Stimulated activated CD4-positive, alpha-beta T cell treated with anti-CD3 and anti-CD28 coated beads, TNF-alpha, amount 100 ng/mL, for 48 hours (primary cell): Measurements from ENCODE around the gene IRF4.
"Not testable (repeated sequence)": the region's sequence is repeated elsewhere in the genome, so short reads cannot be mapped to it uniquely, and the experiment has no call there.

Experiments used
- DNase-seq, 3 donors: peaks; one replicate each; pipeline ENCODE4 v3.0.0-alpha.2; 2020; ENCODE audit warnings: low read depth in 3 of 3

The IRF4 gene

GRCh38 chr6:366389-367297 is 24.9 kb upstream of the IRF4 start:
- DNase-seq = no peak

- DNase-seq = no peak
Measured at GRCh38 chr6:367298-367794, 24.2 kb upstream of the IRF4 start.

DNA sequence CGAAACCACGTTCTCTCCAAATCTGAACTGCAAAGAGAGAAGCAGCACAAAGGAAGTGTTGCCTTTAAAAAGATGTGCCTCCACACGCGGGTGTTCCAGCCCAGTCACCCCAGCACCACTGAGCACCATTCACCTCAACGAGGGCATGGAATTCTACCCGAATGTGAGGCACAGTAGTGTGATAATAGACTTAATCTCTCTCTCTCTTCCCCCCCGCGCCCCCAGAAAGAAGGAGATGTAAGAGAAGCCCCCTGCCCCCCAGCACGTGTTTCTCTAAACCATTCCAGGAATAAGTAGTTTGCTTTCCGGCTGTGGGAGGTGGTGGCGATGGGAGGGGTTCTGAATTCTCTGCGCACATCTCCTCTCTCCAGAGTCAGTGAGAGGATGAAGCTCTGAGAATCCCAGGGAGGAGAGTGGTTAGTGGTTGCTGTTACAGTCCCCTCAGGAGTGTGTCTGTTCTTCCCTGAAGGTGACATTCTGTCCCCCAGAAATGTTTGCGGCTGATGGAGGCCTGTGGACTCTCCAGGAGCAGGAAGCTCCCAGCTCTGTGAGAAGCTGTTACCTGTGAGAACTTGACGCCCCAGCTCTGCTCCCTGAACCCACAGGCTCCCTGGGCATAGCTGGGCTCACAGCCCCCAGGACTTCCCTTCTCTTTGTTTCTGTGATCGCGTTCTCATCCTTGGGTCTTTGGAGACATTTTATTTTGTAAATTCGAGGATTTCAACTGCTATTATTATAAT is 23.5 kb upstream of the IRF4 start:
- DNase-seq = no peak

DNA sequence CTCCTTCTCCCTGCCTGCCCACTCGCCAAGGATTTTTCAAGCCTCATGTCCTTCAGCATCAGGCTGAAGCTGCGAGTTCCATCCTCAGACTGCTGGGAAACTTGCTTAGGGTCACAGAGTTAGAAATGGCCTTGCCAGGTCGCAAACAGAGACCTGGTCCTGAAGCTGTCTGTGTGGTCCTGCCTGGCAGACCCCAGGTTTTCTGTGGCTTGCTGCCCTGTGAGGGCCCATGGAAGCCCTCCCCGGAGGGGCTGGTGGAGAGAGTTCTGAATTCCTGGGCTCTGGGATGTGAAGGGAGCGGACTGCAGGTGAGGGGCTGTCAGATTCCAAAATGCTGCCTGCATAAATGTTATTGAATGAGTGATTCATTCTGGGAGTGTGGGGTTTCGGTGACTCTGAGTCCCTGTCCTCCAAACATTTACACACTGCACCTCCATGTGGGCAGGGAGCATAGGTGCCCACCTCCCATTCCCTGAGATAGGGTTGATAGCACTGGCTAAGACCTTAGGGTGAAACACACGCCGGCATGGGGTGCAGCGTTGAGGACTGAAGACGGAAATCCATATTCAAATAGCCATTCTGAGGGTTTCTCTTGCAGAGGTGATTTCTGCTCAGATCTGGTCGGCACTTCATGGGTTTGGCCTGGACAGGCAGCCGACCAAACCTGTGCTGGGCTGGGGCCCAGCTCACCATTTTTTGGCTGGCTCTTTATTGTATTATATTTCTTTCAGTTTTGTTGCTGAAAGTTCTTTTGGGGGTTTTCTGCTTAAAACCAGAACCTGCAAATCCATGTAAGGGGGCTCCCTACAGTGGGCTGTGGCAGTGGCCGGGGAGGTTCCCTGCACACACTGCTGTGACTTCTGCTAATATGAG is 21.8 kb upstream of the IRF4 start:
- no peak for DNase-seq

DNA sequence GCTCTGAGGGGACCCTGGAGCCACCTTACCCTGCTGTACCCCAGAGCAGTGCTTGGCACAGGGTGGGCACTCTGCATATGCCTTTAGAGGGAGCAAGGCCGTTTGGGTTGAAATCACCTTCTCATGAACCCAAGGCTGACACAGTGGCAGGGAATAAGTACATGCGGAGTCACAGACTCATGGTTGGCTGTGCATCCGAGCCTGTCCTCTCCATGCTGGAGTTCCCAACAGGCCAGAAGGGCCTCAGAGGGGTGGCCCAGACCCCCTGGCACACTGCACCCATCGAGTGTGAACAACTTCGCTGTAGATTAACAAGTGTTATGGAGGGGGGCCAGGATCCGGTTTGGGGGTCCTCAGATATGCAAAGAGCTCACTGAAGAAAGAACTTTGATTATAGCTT is 21.0 kb upstream of the IRF4 start:
- no peak for DNase-seq

DNA sequence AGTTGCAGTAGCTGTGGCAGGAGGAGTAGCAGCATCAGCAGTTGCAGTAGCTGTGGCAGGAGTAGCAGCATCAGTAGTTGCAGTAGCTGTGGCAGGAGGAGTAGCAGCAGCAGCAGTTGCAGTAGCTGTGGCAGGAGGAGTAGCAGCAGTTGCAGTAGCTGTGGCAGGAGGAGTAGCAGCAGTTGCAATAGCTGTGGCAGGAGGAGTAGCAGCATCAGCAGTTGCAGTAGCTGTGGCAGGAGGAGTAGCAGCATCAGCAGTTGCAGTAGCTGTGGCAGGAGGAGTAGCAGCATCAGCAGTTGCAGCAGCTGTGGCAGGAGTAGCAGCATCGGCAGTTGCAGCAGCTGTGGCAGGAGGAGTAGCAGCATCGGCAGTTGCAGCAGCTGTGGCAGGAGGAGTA is 19.7 kb upstream of the IRF4 start:
- not testable (repeated sequence) for DNase-seq

DNA sequence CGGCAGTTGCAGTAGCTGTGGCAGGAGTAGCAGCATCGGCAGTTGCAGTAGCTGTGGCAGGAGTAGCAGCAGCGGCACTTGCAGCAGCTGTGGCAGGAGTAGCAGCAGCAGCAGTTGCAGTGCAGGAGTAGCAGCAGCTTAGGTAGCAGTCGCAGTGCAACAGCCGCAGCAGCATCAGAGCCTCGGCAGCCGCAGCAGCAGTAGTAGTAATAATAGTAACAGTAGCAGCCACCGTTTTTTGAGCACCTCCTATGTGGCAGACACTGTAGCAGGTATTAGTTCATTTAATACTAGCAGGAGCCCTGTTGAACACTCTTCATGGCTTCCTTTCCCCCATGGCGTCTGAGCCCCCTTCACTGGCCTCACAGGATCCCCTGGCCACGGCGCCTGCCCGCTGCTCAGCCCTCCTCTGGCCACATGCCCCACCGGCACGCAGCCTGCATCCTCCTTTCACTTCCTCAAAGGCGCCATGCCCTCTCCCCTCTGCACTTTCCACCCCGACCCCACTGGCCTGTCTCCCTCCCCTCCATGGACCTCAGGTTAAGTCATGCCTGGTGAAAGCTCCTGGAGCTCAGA is 19.1 kb upstream of the IRF4 start:
- no peak for DNase-seq

DNA sequence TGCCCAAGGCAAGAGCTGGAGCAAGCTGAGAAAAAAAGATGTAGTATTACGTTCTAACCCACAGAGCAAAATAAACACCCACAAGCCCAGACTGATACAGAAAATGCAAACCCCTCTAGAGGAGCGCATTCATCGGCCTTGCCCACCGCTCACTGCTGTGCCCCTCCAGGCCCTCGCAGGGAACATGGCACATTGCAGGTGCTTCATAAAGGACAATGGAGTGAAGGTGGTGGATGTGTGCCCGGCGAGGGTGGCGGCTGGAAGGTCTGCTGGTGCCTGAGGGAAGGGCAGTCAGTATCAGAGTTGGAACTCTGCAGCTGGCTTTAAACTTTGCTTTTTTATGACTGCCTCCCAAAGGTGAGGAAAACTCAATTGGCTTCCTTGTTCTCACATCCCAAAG is 18.5 kb upstream of the IRF4 start:
- no peak for DNase-seq

DNA sequence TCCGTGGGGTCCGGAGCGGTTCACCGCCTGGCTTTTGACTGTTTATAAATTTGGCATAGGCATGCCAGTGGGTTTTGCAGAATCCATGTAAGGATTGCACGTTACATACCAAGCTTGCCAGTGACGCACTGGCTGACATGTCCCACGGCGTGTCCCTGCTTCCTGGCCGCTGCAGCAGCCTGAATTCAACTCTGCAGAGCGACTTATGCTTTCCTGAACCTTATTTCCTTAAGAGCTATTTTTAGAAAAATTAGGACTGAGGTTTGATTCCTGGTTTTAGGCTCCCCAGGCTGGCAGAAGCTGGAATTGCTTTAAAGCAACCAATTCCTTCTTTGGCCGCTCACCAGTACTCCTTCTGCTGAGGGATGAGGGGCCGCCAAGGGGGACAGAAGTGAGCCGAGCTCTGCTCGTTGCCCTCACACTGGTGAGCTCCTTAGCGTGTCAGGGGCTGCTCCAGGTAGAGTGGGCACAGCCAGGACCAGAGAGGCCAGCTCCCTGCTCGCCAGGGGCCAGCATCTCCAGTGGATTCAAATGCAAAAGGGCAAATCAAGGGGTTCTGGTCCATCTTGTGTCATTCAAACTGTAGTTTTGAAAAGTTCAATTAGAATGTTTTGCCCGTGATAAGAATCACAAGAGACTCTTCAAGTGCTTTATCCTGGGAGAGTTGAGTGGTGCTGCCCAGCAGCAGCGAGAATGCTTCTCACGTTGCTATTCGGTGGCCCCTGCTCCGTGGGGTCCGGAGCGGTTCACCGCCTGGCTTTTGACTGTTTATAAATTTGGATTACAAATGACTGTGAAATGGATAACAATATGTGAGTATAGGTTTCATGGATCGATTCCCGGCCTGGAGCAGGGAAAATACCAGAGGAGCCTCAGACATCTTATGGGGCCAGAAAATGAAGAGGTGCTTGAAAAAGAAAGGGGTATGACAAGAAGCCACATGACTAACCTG is 17.5 kb upstream of the IRF4 start:
- no peak for DNase-seq

DNA sequence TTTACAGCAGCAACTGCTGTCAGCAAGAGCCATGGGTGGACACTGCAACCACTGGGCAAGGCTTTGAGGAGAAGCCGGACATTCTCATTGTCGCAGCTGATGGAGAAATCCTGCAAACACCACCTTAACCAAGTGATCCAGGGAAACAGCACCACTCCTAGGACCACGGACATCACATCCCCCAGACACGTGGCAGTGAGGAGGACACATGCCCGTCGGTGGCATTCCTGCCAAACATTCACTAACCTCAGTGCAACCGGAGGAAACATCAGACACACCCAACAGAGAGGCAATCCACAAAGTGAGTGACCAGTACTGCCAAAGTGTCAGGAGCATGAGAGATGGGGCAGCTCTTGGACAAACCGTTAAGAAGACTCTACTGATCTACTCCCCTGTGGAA is 16.6 kb upstream of the IRF4 start:
- DNase-seq = no peak

GRCh38 chr6:376827-377640 is 14.5 kb upstream of the IRF4 start:
- no peak for DNase-seq

- DNase-seq = not testable (repeated sequence)
Measured at GRCh38 chr6:377641-378020, 13.9 kb upstream of the IRF4 start.

GRCh38 chr6:378090-378957 is 13.2 kb upstream of the IRF4 start:
- no peak for DNase-seq

DNA sequence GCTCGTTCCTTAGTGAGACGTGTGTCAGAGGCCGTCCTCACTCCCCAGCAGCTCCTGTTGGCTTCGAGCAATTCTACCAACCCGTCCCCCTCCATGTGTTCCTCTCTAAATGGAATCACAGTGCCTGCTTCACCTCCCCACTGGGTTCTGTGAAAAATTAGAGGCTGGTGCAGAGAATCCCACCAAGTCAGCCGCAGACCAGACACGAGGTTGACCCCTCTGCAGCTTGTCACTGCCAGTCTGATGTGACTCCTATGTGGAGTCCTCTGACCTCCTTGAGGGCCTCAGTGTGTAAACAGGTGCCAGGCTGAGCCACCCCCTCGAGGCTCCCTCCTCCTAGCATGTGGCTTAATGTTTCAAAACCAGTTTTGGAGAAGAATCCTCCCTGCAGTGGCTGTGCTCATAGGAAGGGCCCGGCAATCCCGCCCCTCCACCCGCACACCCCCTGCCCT is 12.6 kb upstream of the IRF4 start:
- DNase-seq = no peak

- no peak for DNase-seq
Measured at GRCh38 chr6:379410-380181, 12.0 kb upstream of the IRF4 start.

GRCh38 chr6:380234-381218 is 11.0 kb upstream of the IRF4 start:
- no peak for DNase-seq
